Cardiac muscle cell (in vitro differentiated cells and primary cell): ENCODE data around the gene ADAMTS2. TPM values are rescaled to one million over a fixed set of nuclear protein-coding genes. Genes with fewer than 3 reads are reported as not detected.

Source experiments
- DNase-seq, 2 donors: peaks; one replicate each; pipeline versions ENCODE4 v3.0.0 to v3.0.0-alpha.2; 2010 to 2017; ENCODE audit warnings: low read depth in 1 of 2, low spot score in 1 of 2
- H3K27ac ChIP-seq: fragments of 200-600 bp; sonication (generic); 2 replicates; pipeline ENCODE4 v1.5.1; 2016
- H3K27me3 ChIP-seq: fragments of 200-600 bp; sonication (generic); 2 replicates; pipeline ENCODE4 v1.6.0; 2016; ENCODE audit warnings: control low read depth
- H3K36me3 ChIP-seq: fragments of 200-600 bp; sonication (generic); 2 replicates; pipeline ENCODE4 v1.5.1; 2016; ENCODE audit warnings: control low read depth
- H3K4me1 ChIP-seq: fragments of 200-600 bp; sonication (generic); 2 replicates; pipeline ENCODE4 v1.8.1; 2017; ENCODE audit warnings: low read depth, mild to moderate bottlenecking, mixed run types
- H3K4me3 ChIP-seq: fragments of 200-600 bp; sonication (generic); 2 replicates; pipeline ENCODE4 v1.5.1; 2016; ENCODE audit warnings: mild to moderate bottlenecking
- H3K9me3 ChIP-seq: fragments of 200-600 bp; sonication (generic); 2 replicates; pipeline ENCODE4 v1.5.1; 2017; ENCODE audit warnings: low read depth, mild to moderate bottlenecking, control low read depth
- polyA plus RNA-seq: library from polyadenylated mRNA; unstranded; fragments of >200 nt; fragmentation: Nextera tagmentation; extraction: Ambion mirVana; gene quantifications from 2 replicates; pipeline ENCODE4 v1.2.1, GENCODE V29; 2016
- total RNA-seq: library from RNA; depleted of rRNA; stranded (reverse); fragments of >200 nt; gene quantifications from 2 replicates; pipeline ENCODE4 v1.2.3, GENCODE V29; 2016
- TF ChIP-seq, protein P1 (sequence below): IDR thresholded peaks from 2 replicates; pipeline ENCODE4 v1.5.1; 2012; ENCODE audit warnings: low read depth, mild to moderate bottlenecking, low read length

The ADAMTS2 gene
- total and polyA plus RNA-seq, 2 experiments from 2014 or later, result 3.1 to 8.8 TPM

DNA sequence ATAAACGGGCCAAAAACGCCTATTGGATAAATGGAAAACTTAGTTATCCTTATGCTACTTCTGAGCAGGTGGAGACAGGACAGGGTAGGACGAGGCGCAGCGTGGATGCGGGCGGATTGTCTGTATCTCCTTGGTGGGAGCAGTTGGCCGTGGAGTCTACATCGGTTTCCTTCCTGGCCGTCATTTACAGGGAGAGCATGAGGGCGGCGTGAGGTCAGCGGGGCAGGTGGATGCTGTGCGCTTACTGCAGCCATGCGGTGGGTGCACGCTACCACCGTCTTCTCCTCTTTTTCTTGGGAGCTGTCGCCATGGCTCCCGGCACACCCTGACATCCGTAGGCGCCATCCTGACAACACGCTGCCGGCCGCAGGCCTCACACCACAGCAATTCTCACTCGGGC lies 121.3 kb downstream of the ADAMTS2 start:
- no peak overlapping the region for H3K27ac ChIP-seq
- no peak overlapping the region for H3K4me3 ChIP-seq
- TF ChIP-seq, protein P1, sequence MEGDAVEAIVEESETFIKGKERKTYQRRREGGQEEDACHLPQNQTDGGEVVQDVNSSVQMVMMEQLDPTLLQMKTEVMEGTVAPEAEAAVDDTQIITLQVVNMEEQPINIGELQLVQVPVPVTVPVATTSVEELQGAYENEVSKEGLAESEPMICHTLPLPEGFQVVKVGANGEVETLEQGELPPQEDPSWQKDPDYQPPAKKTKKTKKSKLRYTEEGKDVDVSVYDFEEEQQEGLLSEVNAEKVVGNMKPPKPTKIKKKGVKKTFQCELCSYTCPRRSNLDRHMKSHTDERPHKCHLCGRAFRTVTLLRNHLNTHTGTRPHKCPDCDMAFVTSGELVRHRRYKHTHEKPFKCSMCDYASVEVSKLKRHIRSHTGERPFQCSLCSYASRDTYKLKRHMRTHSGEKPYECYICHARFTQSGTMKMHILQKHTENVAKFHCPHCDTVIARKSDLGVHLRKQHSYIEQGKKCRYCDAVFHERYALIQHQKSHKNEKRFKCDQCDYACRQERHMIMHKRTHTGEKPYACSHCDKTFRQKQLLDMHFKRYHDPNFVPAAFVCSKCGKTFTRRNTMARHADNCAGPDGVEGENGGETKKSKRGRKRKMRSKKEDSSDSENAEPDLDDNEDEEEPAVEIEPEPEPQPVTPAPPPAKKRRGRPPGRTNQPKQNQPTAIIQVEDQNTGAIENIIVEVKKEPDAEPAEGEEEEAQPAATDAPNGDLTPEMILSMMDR, result no peak
- H3K9me3 ChIP-seq, result no peaks in the 10 kb centered on the region
- no peak for DNase-seq
- H3K36me3 ChIP-seq, result no peaks in the 10 kb centered on the region
- no peaks in the 10 kb centered on the region for H3K27me3 ChIP-seq
- H3K4me1 ChIP-seq, result no peaks in the 10 kb centered on the region

DNA sequence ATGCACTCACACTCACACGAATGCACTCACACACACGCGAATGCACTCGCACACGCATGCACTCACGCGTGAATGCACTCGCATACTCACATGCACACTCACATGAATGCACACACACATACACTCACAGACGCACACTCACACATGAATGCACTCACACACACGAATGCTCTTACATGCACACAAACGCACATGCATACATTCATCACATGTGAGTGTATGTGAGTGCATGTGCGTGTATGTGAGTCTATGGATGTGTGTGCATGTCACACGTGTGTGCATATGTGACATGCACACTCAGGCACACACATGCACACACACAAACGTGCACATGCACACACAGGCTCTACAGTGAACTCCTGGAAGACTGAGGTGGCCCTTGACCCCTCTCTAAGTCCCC lies 121.7 kb downstream of the ADAMTS2 start:
- no peak for DNase-seq
- no peaks in the 10 kb centered on the region for H3K4me1 ChIP-seq
- H3K27me3 ChIP-seq, result no peaks in the 10 kb centered on the region
- H3K4me3 ChIP-seq, result no peak overlapping the region
- no peak overlapping the region for H3K27ac ChIP-seq
- TF ChIP-seq, protein P1, result no peak
- no peaks in the 10 kb centered on the region for H3K36me3 ChIP-seq
- no peaks in the 10 kb centered on the region for H3K9me3 ChIP-seq

DNA sequence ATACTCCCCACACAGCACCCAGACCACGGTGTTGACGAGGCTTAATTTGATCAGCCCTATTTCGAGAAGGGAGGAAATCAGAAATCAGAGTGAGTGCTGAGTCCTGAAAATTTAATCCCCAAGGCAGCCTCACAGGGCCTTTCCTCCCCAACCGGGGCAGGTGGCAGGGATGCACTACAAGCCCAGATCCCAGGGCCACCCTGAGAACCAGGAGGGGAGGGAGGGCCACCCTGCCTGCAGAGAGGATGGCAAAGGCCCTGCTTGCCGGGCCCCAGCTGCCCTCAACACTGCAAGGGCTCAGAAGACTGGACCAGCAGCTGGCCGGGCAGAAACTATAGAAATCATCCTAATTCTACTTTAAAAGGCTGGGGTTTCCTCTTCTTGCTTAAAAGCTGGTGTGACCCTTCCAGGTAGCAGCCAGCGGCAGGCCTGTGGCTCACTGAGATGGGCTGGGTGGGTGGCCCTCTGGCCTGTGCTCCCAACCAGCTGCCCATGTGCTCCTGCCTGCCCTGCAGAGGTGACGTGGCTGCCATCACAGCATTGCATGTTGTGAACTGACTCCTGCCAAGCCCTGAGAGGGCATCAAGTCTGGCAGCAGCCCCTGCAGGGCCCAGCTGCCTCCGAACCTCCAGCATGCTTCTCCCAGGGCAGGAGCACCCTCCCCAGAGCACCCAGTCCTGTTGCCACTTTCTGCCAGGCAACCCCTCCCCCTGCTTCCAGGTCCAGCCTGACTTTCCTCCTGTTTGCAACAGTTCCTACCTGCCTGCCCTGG lies 122.8 kb downstream of the ADAMTS2 start:
- no peaks in the 10 kb centered on the region for H3K9me3 ChIP-seq
- no peak overlapping the region for H3K27ac ChIP-seq
- H3K36me3 ChIP-seq, result no peaks in the 10 kb centered on the region
- H3K4me1 ChIP-seq, result no peaks in the 10 kb centered on the region
- no peak for DNase-seq
- no peaks in the 10 kb centered on the region for H3K27me3 ChIP-seq
- no peak overlapping the region for H3K4me3 ChIP-seq
- TF ChIP-seq, protein P1, result no peak

DNA sequence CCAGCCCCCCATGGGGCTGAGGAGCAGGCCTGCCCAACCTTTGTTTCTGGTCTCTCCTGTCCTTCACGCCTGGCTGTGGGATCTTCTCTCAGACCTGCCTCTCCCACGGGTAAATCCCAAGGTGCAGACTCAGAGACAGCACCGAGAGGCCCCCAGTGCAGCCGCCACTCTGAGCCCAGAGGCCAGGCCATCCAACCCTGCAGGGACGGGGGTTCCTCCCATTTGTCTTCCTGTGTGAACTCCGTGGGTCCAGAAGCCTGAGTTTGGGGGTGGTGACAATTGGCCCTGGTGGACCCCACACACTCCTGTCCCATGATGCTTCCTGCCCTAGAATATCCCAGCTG lies 123.4 kb downstream of the ADAMTS2 start:
- no peak for DNase-seq
- TF ChIP-seq, protein P1, result no peak
- no peaks in the 10 kb centered on the region for H3K36me3 ChIP-seq
- H3K27me3 ChIP-seq, result no peaks in the 10 kb centered on the region
- no peaks in the 10 kb centered on the region for H3K4me1 ChIP-seq
- H3K4me3 ChIP-seq, result no peak overlapping the region
- no peaks in the 10 kb centered on the region for H3K9me3 ChIP-seq
- no peak overlapping the region for H3K27ac ChIP-seq

DNA sequence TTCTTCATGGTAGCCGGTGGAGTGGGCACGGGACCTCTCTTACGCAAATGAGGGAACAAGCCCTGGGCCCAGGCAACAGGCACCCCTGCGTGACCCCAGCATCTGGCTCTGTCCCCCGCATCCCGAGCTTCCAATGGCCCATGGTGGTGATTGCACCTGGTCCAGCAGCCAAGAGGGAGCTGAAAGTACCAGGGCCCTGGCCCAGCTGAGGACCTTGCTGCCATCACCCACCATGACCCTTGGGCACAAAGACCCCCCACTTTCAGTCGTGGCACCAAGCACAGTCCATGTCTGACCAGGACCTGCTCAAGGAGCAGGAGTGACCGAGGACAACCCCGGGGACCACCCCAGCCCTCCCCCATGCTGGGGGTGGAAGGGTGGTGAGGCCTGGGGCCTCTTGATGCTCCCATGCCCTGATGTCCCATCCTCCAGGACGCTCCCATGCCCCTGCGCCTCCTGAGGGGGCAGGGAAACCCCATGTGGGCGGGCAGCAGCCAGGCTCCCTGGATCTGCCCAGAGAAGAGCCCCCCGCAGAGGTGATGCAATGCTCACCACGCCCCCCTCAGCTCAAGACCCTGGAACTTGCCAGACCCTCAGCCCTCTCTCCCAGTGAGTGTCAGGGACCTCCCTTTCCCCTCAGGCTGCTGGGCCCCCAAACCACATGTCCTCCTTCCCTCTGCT lies 123.9 kb downstream of the ADAMTS2 start:
- Histone ChIP-seq H3K4me3 (no peak overlapping the region), H3K27me3 (no peaks in the 10 kb centered on the region), H3K4me1 (no peaks in the 10 kb centered on the region), H3K9me3 (no peaks in the 10 kb centered on the region), H3K36me3 (no peaks in the 10 kb centered on the region), H3K27ac (no peak overlapping the region)
- no peak for DNase-seq
- TF ChIP-seq, protein P1, result no peak
